B cell (primary cell): ENCODE measurements around the gene NUDT14.

Experiments
- EZH2 ChIP-seq: IDR thresholded peaks from 2 replicates; pipeline ENCODE4 v1.6.1; 2012; ENCODE audit warnings: borderline replicate concordance, low read depth, mild to moderate bottlenecking, moderate library complexity, low read length; ENCODE audit not compliant: insufficient read depth, poor library complexity, severe bottlenecking
- TF ChIP-seq, protein P1 (sequence below): fragments of 200-600 bp; IDR thresholded peaks from one replicate; pipeline ENCODE4 v1.8.0; 2022; ENCODE audit warnings: antibody characterized with exemption, mild to moderate bottlenecking

DNA sequence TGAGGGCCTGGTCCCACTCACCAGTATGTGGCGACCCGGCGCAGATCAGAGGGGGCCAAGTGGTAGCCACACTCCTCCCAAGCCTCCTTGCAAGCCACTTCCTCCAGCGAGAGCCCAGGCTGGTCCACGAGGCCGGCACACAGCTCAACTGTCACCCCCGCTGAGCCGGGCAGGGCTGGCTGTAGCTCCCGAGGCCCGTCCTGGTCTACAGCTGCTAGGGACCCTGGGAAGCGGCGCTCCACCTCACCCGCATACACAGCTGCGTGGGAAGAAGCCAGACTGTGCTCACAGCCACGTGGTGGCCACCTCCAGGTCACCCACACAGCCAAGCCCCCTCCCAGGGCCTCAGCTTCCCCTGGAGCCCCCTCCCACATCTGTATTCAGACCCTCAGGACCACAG lies 4.6 kb downstream of the NUDT14 start:
- TF ChIP-seq, protein P1, sequence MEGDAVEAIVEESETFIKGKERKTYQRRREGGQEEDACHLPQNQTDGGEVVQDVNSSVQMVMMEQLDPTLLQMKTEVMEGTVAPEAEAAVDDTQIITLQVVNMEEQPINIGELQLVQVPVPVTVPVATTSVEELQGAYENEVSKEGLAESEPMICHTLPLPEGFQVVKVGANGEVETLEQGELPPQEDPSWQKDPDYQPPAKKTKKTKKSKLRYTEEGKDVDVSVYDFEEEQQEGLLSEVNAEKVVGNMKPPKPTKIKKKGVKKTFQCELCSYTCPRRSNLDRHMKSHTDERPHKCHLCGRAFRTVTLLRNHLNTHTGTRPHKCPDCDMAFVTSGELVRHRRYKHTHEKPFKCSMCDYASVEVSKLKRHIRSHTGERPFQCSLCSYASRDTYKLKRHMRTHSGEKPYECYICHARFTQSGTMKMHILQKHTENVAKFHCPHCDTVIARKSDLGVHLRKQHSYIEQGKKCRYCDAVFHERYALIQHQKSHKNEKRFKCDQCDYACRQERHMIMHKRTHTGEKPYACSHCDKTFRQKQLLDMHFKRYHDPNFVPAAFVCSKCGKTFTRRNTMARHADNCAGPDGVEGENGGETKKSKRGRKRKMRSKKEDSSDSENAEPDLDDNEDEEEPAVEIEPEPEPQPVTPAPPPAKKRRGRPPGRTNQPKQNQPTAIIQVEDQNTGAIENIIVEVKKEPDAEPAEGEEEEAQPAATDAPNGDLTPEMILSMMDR = no peak
- TF ChIP-seq EZH2 = no peak
